GM12801 (cell line): ENCODE data around the gene GRK4.

Experiments
- TF ChIP-seq, protein P1 (sequence below): IDR thresholded peaks from one replicate; pipeline ENCODE4 v1.5.1; 2011; ENCODE audit warnings: control low read depth; ENCODE audit not compliant: insufficient read length; ENCODE audit errors: extremely low read depth

The GRK4 gene

DNA sequence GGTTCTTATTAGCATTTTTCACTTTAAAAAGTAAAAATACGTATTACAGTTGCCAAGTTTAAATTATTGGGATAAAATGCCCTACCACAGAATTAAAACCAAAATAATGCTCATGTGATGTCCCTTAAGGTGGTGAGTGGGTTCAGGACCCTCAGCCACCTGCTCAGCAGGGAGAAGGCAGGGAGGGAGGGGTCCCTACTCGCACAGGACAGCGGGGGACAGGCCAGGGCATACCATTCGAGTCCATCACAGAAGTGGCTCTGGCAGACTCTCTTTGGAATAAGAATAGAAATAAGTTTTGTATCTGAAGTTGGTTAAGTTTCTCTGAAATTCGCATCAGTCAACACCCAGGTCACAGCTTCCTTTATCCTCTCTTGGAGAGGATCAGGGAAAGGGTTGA is 37.9 kb upstream of the GRK4 start:
- TF ChIP-seq, protein P1, sequence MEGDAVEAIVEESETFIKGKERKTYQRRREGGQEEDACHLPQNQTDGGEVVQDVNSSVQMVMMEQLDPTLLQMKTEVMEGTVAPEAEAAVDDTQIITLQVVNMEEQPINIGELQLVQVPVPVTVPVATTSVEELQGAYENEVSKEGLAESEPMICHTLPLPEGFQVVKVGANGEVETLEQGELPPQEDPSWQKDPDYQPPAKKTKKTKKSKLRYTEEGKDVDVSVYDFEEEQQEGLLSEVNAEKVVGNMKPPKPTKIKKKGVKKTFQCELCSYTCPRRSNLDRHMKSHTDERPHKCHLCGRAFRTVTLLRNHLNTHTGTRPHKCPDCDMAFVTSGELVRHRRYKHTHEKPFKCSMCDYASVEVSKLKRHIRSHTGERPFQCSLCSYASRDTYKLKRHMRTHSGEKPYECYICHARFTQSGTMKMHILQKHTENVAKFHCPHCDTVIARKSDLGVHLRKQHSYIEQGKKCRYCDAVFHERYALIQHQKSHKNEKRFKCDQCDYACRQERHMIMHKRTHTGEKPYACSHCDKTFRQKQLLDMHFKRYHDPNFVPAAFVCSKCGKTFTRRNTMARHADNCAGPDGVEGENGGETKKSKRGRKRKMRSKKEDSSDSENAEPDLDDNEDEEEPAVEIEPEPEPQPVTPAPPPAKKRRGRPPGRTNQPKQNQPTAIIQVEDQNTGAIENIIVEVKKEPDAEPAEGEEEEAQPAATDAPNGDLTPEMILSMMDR, result no peak

DNA sequence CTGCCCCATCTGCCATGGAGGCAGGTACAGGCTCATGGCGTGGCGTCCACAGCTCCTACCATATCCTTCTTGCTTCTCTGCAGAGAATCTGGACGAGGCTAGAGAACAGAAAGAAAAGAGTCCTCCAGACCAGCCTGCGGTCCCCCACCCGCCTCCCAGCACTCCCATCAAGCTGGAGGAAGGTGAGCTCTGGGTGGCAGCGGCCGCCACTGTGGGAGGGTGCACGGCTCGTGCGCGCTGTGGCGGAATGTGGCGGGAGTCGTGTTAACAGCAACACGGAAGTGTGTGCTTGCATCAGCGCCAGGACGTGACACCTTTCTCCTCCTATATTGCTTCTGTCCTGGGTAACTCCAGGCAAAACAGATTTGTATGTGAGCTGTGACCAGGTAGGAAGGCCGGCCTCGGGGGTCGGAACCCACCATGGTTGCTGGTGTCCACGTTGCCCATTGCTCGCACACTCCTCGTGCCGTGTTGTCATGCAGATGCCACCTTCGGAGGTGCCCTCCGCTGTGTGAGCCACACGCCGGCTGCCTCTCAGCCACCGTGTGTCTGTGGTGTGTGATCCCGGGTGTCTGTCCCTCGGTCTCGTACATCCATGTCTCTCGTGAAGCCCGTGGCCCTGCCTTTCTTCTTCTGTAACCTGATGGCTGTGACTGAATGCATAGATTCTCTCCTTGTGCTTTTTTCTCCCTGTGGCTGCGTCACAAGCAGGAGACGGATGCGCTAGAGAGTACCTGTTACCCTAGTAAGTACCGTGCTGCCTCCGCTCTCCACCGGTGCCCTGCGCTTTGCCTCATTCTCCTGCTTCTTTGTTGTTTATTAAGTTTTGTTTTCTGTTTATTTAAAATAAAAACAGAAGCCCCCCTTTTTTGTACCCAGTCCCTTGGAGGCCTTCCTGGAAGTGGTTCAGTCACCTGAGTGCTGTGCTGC is 37.2 kb upstream of the GRK4 start:
- TF ChIP-seq, protein P1, result no peak

DNA sequence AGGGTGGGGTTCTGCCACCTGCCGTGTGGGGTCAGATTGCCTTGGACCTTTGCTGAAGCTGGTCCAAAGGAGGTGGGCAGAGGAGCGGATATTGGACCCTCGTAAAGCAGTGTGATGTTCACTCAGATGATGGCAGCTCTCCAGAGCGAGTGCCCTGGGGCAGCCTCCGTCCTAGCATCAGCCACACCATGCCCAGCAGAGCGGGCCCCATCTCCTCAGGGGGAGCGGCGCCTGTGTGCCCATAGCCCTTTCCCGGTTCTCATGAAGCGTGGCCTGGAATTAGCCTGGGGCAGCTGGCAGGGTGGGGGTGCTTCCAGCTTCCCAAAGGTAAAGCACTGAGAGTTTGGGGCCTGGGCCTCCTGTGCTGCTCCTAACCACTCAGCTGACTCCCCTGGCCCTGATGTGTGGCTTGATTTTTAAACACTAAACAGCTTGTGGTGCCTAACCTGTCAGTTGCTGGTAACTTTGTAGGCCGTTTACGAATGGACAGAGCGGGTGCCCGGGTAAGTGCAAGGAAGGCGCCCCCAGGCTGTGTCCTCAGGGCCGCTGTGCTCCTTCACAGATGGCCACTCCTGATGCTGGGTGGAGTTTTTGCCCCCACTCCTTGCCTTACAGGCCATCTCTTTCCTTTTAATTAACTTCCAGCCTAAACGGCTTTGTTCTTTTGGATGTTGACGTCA is 36.2 kb upstream of the GRK4 start:
- TF ChIP-seq, protein P1, result no peak

DNA sequence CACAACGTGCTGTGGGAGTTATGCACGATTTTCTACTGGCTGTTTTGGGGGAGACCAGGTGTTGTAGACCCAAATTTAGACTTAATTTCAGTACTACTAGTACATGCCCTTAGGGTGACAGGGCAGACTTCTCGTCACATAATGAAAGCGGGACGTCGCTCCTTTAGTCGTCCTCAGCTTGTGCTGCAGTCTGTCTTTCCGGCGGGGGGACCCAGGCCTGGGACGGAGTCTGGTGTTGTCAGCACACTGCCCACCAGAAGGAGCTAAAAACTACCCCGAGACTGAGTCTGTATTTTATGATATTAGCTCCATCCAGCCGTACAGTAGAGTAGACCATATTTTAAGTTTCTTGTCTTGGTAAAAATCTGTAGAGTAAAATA is 35.7 kb upstream of the GRK4 start:
- TF ChIP-seq, protein P1, result no peak

DNA sequence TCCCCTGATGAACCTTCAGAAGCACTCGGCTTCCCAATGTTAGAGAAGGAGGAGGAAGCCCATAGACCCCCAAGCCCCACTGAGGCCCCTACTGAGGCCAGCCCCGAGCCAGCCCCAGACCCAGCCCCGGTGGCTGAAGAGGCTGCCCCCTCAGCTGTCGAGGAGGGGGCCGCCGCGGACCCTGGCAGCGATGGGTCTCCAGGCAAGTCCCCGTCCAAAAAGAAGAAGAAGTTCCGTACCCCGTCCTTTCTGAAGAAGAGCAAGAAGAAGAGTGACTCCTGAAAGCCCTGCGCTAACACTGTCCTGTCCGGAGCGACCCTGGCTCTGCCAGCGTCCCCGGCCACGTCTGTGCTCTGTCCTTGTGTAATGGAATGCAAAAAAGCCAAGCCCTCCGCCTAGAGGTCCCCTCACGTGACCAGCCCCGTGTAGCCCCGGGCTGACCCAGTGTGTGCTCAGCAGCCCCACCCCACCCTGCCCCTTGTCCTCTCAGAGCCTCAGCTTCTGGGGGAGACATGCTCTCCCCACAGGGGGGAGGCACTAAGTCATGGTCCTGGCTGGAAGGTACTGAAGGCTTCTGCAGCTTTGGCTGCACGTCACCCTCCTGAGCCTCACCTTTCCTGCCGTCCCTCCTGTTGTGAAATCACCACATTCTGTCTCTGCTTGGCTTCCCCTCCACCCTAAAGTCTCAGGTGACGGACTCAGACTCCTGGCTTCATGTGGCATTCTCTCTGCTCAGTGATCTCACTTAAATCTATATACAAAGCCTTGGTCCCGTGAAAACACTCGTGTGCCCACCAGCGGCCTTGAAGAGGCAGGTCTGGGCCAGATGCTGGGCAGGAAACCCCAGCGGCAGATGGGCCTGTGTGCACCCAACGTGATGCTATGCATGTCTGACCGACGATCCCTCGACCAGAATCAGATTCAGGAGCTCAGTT is 34.9 kb upstream of the GRK4 start:
- TF ChIP-seq, protein P1, result no peak

DNA sequence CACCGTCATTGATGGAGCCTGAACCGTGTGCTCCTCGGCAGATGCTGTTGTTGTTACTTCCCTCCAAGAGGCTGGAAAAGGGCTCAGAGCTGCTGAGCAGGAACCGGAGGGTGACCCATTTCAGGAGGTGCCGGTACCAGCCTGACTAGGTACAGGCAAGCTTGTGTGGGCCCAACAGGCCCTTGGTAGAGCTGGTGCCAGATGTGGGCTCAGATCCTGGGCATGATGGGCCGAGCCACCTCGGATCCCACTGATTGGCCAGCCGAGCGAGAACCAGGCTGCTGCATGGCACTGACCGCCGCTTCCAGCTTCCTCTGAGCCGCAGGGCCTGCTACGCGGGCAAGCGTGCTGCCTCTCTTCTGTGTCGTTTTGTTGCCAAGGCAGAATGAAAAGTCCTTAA is 33.9 kb upstream of the GRK4 start:
- TF ChIP-seq, protein P1, result no peak
